Esophagus muscularis mucosa (tissue), 4 donors: Measurements from ENCODE around the gene LRRC8D. TPM values are rescaled to one million over a fixed set of nuclear protein-coding genes. Genes with fewer than 3 reads are reported as not detected.

Experiments
- DNase-seq: peaks from one replicate; pipeline ENCODE4 v3.0.0-alpha.2; 2017; ENCODE audit errors: extremely low spot score
- H3K27ac ChIP-seq, 4 donors: fragments of 200-600 bp; sonication (generic); replicated peaks in 1 of 4; 1 replicate in 3 of 4; 2 replicates in 1 of 4; pipeline ENCODE4 v1.5.1; 2016 to 2019; ENCODE audit warnings: mild to moderate bottlenecking in 1 of 4
- H3K27me3 ChIP-seq, 4 donors: fragments of 200-600 bp; sonication (generic); one replicate each; pipeline versions ENCODE4 v1.5.1 to v1.6.0; 2016 to 2019
- H3K36me3 ChIP-seq, 4 donors: fragments of 200-600 bp; sonication (generic); one replicate each; pipeline ENCODE4 v1.5.1; 2016 to 2019
- H3K4me1 ChIP-seq, 4 donors: fragments of 200-600 bp; sonication (generic); one replicate each; pipeline ENCODE4 v1.5.1; 2016 to 2019
- H3K4me3 ChIP-seq, 4 donors: fragments of 200-600 bp; sonication (generic); 1 replicate in 2 of 4; 2 replicates in 2 of 4; pipeline ENCODE4 v1.5.1; 2016 to 2019; ENCODE audit warnings: mild to moderate bottlenecking in 4 of 4, moderate library complexity in 1 of 4
- H3K9me3 ChIP-seq, 4 donors: fragments of 200-600 bp; sonication (generic); 1 replicate in 3 of 4; 2 replicates in 1 of 4; pipeline ENCODE4 v1.5.1; 2016 to 2019
- CTCF ChIP-seq, 3 experiments: fragments of 200-600 bp in 2 of 3; fragments of 450-650 bp in 1 of 3; sonication (generic) in 2 of 3; IDR thresholded peaks; one replicate each; pipeline ENCODE4 v1.5.1; 2017 to 2019; ENCODE audit warnings: antibody characterized with exemption in 3 of 3, mild to moderate bottlenecking in 2 of 3, moderate library complexity in 1 of 3
- EP300 ChIP-seq: sonication (generic); formaldehyde crosslinking; IDR thresholded peaks from one replicate; pipeline ENCODE4 v1.6.1; 2017; ENCODE audit warnings: antibody characterized with exemption
- POLR2A ChIP-seq: fragments of 450-650 bp; IDR thresholded peaks from one replicate; pipeline ENCODE4 v1.6.1; 2017; ENCODE audit warnings: antibody characterized with exemption, moderate library complexity, mild to moderate bottlenecking, low read depth
- POLR2AphosphoS5 ChIP-seq, 2 donors: sonication (generic); formaldehyde crosslinking; IDR thresholded peaks; one replicate each; pipeline ENCODE4 v1.6.1; 2017; ENCODE audit warnings: antibody characterized with exemption in 2 of 2
- WGBS: methylation state at CpG from one replicate; pipeline ENCODE4 v1.1.5; 2018; 5-methylcytosine and 5-hydroxymethylcytosine counted together
- intact Hi-C: fragments of 100-400 bp; cut with DNase I; formaldehyde crosslinking; loops from one replicate; pipeline ENCODE4 v1.15.1; 2023
- total RNA-seq, 4 donors: library from RNA; depleted of rRNA; stranded (reverse); fragments of >200 nt; gene quantifications; one replicate each; pipeline versions ENCODE4 v1.1.0 to v1.2.1, GENCODE V29; 2016

LRRC8D gene
- total RNA-seq, 4 donors from 2014 or later: 4.2 to 10.4 (median 6.6) TPM

GRCh38 chr1:89905395-89906058 lies 84.7 kb downstream of the LRRC8D start:
- Histone ChIP-seq H3K36me3 (no peaks in the 10 kb centered on the region), H3K4me1 (peaks cover 10 to 29% (median 19%) of the 10 kb centered on the region in 4 donors), H3K27me3 (no peaks in the 10 kb centered on the region), H3K9me3 (no peaks in the 10 kb centered on the region), H3K27ac (no peak overlapping the region), H3K4me3 (no peak overlapping the region)
- TF ChIP-seq EP300 (no peak), CTCF (IDR thresholded peaks at IDR 0.05) (no peak), POLR2A (no peak), POLR2AphosphoS5 (IDR thresholded peaks at IDR 0.05) (no peak)
- WGBS: 92% methylated on average over 5 of the region's 5 CpGs
- DNase-seq: no peak
- intact Hi-C loops: no loop called here

GRCh38 chr1:89906088-89906487 lies 85.3 kb downstream of the LRRC8D start:
- H3K4me3 ChIP-seq: no peak overlapping the region
- DNase-seq: no peak
- TF ChIP-seq CTCF (IDR thresholded peaks at IDR 0.05) (no peak), EP300 (no peak), POLR2A (no peak), POLR2AphosphoS5 (IDR thresholded peaks at IDR 0.05) (no peak)
- intact Hi-C loops: no loop called here
- peak overlapping the region in 1 of 4 donors; percentile 9 for H3K27ac ChIP-seq
- 93% methylated on average over 5 of the region's 5 CpGs for WGBS
- peaks cover 10 to 29% (median 19%) of the 10 kb centered on the region in 4 donors for H3K4me1 ChIP-seq
- no peaks in the 10 kb centered on the region for H3K9me3 ChIP-seq
- H3K27me3 ChIP-seq: no peaks in the 10 kb centered on the region
- H3K36me3 ChIP-seq: no peaks in the 10 kb centered on the region

GRCh38 chr1:89907727-89908212 lies 86.9 kb downstream of the LRRC8D start:
- peaks cover 10 to 29% (median 19%) of the 10 kb centered on the region in 4 donors for H3K4me1 ChIP-seq
- H3K27ac ChIP-seq: no peak overlapping the region
- H3K36me3 ChIP-seq: no peaks in the 10 kb centered on the region
- WGBS: 87% methylated on average over 2 of the region's 2 CpGs
- H3K27me3 ChIP-seq: no peaks in the 10 kb centered on the region
- TF ChIP-seq POLR2AphosphoS5 (IDR thresholded peaks at IDR 0.05) (no peak), EP300 (no peak), POLR2A (no peak), CTCF (IDR thresholded peaks at IDR 0.05) (no peak)
- H3K9me3 ChIP-seq: no peaks in the 10 kb centered on the region
- DNase-seq: no peak
- H3K4me3 ChIP-seq: no peak overlapping the region
- intact Hi-C loops: no loop called here

- intact Hi-C loops: no loop called here
- Histone ChIP-seq H3K27me3 (no peaks in the 10 kb centered on the region), H3K27ac (no peak overlapping the region), H3K4me1 (peaks cover 11 to 29% (median 20%) of the 10 kb centered on the region in 4 donors), H3K9me3 (no peaks in the 10 kb centered on the region), H3K4me3 (no peak overlapping the region), H3K36me3 (no peaks in the 10 kb centered on the region)
- DNase-seq: no peak
- WGBS: 100% methylated on average over 2 of the region's 2 CpGs
- TF ChIP-seq CTCF (IDR thresholded peaks at IDR 0.05) (no peak), POLR2A (no peak), POLR2AphosphoS5 (IDR thresholded peaks at IDR 0.05) (no peak), EP300 (no peak)
Observed at GRCh38 chr1:89908273-89908671, 87.4 kb downstream of the LRRC8D start.
